ENCODE data around the gene ZNF507. TPM values are rescaled to one million over a fixed set of nuclear protein-coding genes. Genes with fewer than 3 reads are reported as not detected.

The ZNF507 gene
- total RNA-seq, 1 donor from 2014 or later, result 7.2 TPM

- DNase-seq (ENCODE audit: low read depth in 2 of 2), result no peak
Measured at GRCh38 chr19:32339423-32339822, 6.0 kb upstream of the ZNF507 start.

GRCh38 chr19:32339988-32340874 lies 5.2 kb upstream of the ZNF507 start:
- peak; percentile 34 to 61 for DNase-seq (ENCODE audit: low read depth in 2 of 2)

GRCh38 chr19:32342695-32343094 lies 2.7 kb upstream of the ZNF507 start:
- no peak for DNase-seq (ENCODE audit: low read depth in 2 of 2)

GRCh38 chr19:32343550-32344262 lies 1.7 kb upstream of the ZNF507 start:
- DNase-seq (ENCODE audit: low read depth in 2 of 2), result peak in 1 of 2 donors; percentile 16

GRCh38 chr19:32346901-32347300 lies 1.5 kb downstream of the ZNF507 start:
- no peak for DNase-seq (ENCODE audit: low read depth in 2 of 2)

- DNase-seq (ENCODE audit: low read depth in 2 of 2), result no peak
Measured at GRCh38 chr19:32347573-32347972, 2.2 kb downstream of the ZNF507 start.

GRCh38 chr19:32349051-32349450 lies 3.6 kb downstream of the ZNF507 start:
- no peak for DNase-seq (ENCODE audit: low read depth in 2 of 2)

- DNase-seq (ENCODE audit: low read depth in 2 of 2), result no peak
Measured at GRCh38 chr19:32349724-32350470, 4.5 kb downstream of the ZNF507 start.

GRCh38 chr19:32350471-32350865 lies 5.1 kb downstream of the ZNF507 start:
- DNase-seq (ENCODE audit: low read depth in 2 of 2), result no peak

GRCh38 chr19:32350987-32351348 lies 5.6 kb downstream of the ZNF507 start:
- no peak for DNase-seq (ENCODE audit: low read depth in 2 of 2)

- no peak for DNase-seq (ENCODE audit: low read depth in 2 of 2)
Measured at GRCh38 chr19:32352241-32352630, 6.8 kb downstream of the ZNF507 start.

GRCh38 chr19:32354345-32354744 lies 8.9 kb downstream of the ZNF507 start:
- no peak for DNase-seq (ENCODE audit: low read depth in 2 of 2)

- no peak for DNase-seq (ENCODE audit: low read depth in 2 of 2)
Measured at GRCh38 chr19:32355309-32355708, 9.9 kb downstream of the ZNF507 start.

GRCh38 chr19:32357720-32358119 lies 12.3 kb downstream of the ZNF507 start:
- DNase-seq (ENCODE audit: low read depth in 2 of 2), result peak in 1 of 2 donors; percentile 41

GRCh38 chr19:32358321-32358720 lies 12.9 kb downstream of the ZNF507 start:
- DNase-seq (ENCODE audit: low read depth in 2 of 2), result no peak

GRCh38 chr19:32359581-32359980 lies 14.2 kb downstream of the ZNF507 start:
- no peak for DNase-seq (ENCODE audit: low read depth in 2 of 2)

- no peak for DNase-seq (ENCODE audit: low read depth in 2 of 2)
Measured at GRCh38 chr19:32361574-32362317, 16.3 kb downstream of the ZNF507 start.

- DNase-seq (ENCODE audit: low read depth in 2 of 2), result no peak
Measured at GRCh38 chr19:32362318-32362691, 16.9 kb downstream of the ZNF507 start.

- no peak for DNase-seq (ENCODE audit: low read depth in 2 of 2)
Measured at GRCh38 chr19:32363175-32363574, 17.8 kb downstream of the ZNF507 start.

GRCh38 chr19:32363632-32364031 lies 18.2 kb downstream of the ZNF507 start:
- no peak for DNase-seq (ENCODE audit: low read depth in 2 of 2)

GRCh38 chr19:32364040-32364439 lies 18.6 kb downstream of the ZNF507 start:
- no peak for DNase-seq (ENCODE audit: low read depth in 2 of 2)
